HepG2 (cell line): ENCODE results near the gene SSBP4. TPM values are rescaled to one million over a fixed set of nuclear protein-coding genes. Genes with fewer than 3 reads are reported as not detected.

Source experiments
- ATAC-seq: fragments of 200-7000 bp; cut with Tn5 transposase; 3 replicates; pipeline ENCODE4 v1.9.1; 2020; ENCODE audit warnings: mild to moderate bottlenecking, moderate library complexity
- BruUV-seq: library from RNA; stranded (reverse); fragments of 400-500 nt; replicated peaks from 2 replicates; lab custom pipeline; 2021; lab: Mats Ljungman, UMichigan
- CTCF ChIA-PET: fragments of 300-600 bp; formaldehyde crosslinking; extraction: SDS; loops from one replicate; lab custom pipeline; 2021; ENCODE audit warnings: low total read pairs, inconsistent platforms, low intra/inter-chr PET ratio; lab: Yijun Ruan, JAX
- POLR2A ChIA-PET: fragments of 350-600 bp; sonication (Branson Sonifier 250); formaldehyde crosslinking; loops from one replicate; lab custom pipeline; 2020; ENCODE audit warnings: antibody characterized with exemption, inconsistent platforms; lab: Yijun Ruan, JAX
- DNase-seq: peaks from one replicate; pipeline ENCODE4 v3.0.0-alpha.2; 2015; ENCODE audit warnings: low spot score
- FAIRE-seq: peaks from 3 replicates; lab custom pipeline; 2011; peaks lifted over from hg19 to GRCh38; lab: Jason Lieb, UNC
- H2AFZ ChIP-seq: one replicate; pipeline ENCODE4 v1.6.1; 2011; ENCODE audit warnings: low read length, inconsistent platforms
- H3K27ac ChIP-seq: fragments of 300-600 bp; 3 replicates; pipeline ENCODE4 v1.8.0; 2011; ENCODE audit warnings: mixed run types, mild to moderate bottlenecking, mixed read lengths, low read length, inconsistent platforms; ENCODE audit not compliant: insufficient read depth; ENCODE audit errors: extremely low read length
- H3K27me3 ChIP-seq, 2 experiments: fragments of 200-600 bp in 1 of 2; 2 replicates in 1 of 2; 3 replicates in 1 of 2; pipeline versions ENCODE4 v1.6.0 to v1.8.0; 2011; ENCODE audit warnings: low read length in 2 of 2, mild to moderate bottlenecking in 2 of 2, moderate library complexity in 2 of 2, inconsistent platforms in 1 of 2; ENCODE audit not compliant: insufficient read depth in 2 of 2, control insufficient read depth in 1 of 2
- H3K36me3 ChIP-seq, 2 experiments: fragments of 200-600 bp in 1 of 2; replicated peaks in 1 of 2; 2 replicates in 1 of 2; 3 replicates in 1 of 2; pipeline versions ENCODE4 v1.5.1 to v1.8.0; 2011; ENCODE audit warnings: low read length in 2 of 2, inconsistent platforms in 1 of 2; ENCODE audit not compliant: insufficient read depth in 2 of 2, control insufficient read depth in 1 of 2
- H3K4me1 ChIP-seq: 2 replicates; pipeline ENCODE4 v1.5.1; 2012; ENCODE audit warnings: low read length, inconsistent platforms; ENCODE audit not compliant: insufficient read depth
- H3K4me2 ChIP-seq: 2 replicates; pipeline ENCODE4 v1.6.0; 2011; ENCODE audit warnings: low read depth, low read length, inconsistent platforms
- H3K4me3 ChIP-seq, 3 experiments: fragments of 200-600 bp in 1 of 3; sonication (generic), shearing (Covaris generic) in 1 of 3; replicated peaks in 1 of 3; 2 replicates each; pipeline ENCODE4 v1.5.1; 2011 to 2016; ENCODE audit warnings: low read length in 3 of 3, inconsistent platforms in 2 of 3, low read depth in 2 of 3, mild to moderate bottlenecking in 2 of 3, control low read depth in 1 of 3, mixed read lengths in 1 of 3; ENCODE audit not compliant: insufficient read depth in 1 of 3
- H3K79me2 ChIP-seq: one replicate; pipeline ENCODE4 v1.6.1; 2011; ENCODE audit warnings: low read length, inconsistent platforms; ENCODE audit not compliant: insufficient read depth
- H3K9ac ChIP-seq: 2 replicates; pipeline ENCODE4 v1.6.0; 2011; ENCODE audit warnings: mild to moderate bottlenecking, low read depth, low read length, inconsistent platforms; ENCODE audit not compliant: insufficient read depth
- H3K9me3 ChIP-seq: 2 replicates; pipeline ENCODE4 v1.5.1; 2012; ENCODE audit warnings: mild to moderate bottlenecking, low read length
- H4K20me1 ChIP-seq: 2 replicates; pipeline ENCODE4 v1.6.0; 2011; ENCODE audit warnings: inconsistent platforms, mild to moderate bottlenecking, low read length, moderate library complexity; ENCODE audit not compliant: insufficient read depth
- CEBPG ChIP-seq: IDR thresholded peaks from 2 replicates; pipeline ENCODE4 v1.6.1; 2016
- TOE1 ChIP-seq: sonication (generic); formaldehyde crosslinking; IDR thresholded peaks from 2 replicates; pipeline ENCODE4 v1.4.0; 2020; ENCODE audit warnings: mild to moderate bottlenecking, missing genetic modification reagents
- ZC3H13 ChIP-seq: sonication (generic); formaldehyde crosslinking; IDR thresholded peaks from 2 replicates; pipeline ENCODE4 v1.8.1; 2023; ENCODE audit warnings: mild to moderate bottlenecking, missing genetic modification reagents, moderate library complexity
- ZNF12 ChIP-seq: sonication (generic); formaldehyde crosslinking; IDR thresholded peaks from 2 replicates; pipeline ENCODE4 v1.5.0; 2020; ENCODE audit warnings: missing genetic modification reagents
- ZNF136 ChIP-seq: sonication (generic); formaldehyde crosslinking; IDR thresholded peaks from 2 replicates; pipeline ENCODE4 v1.8.1; 2022; ENCODE audit warnings: low read depth, mild to moderate bottlenecking, moderate library complexity, missing genetic modification reagents
- WGBS: methylation state at CpG from one replicate; pipeline ENCODE4 v1.1.6; 2017; ENCODE audit warnings: low lambda C conversion rate; 5-methylcytosine and 5-hydroxymethylcytosine counted together
- in situ Hi-C: cut with HindIII; loops from 2 replicates; pipeline ENCODE4 v1.10.0; 2017; ENCODE audit warnings: low pct_unique_long_range_greater_than_20kb; ENCODE audit not compliant: extremely low pct_ligation_motif_present
- intact Hi-C: fragments of 100-400 bp; cut with micrococcal nuclease; formaldehyde crosslinking; loops from one replicate; pipeline ENCODE4 v1.10.0; 2022; ENCODE audit not compliant: unreplicated experiment
- polyA plus RNA-seq, 8 experiments: library from polyadenylated mRNA; depleted of rRNA in 3 of 8; stranded (reverse) in 7 of 8; unstranded in 1 of 8; fragments of >200 nt; fragmentation: Illumina TruSeq in 4 of 8; extraction: Trizol in 4 of 8; gene quantifications; 2 replicates each; pipeline versions ENCODE4 v1.2.1 to v1.2.3, GENCODE V29; 2011 to 2016; ENCODE audit warnings: low read depth in 4 of 8, missing spikeins in 1 of 8, mixed read lengths in 1 of 8; ENCODE audit not compliant: insufficient read depth in 1 of 8
- total RNA-seq, 5 experiments: library from RNA; depleted of rRNA; stranded (reverse); fragments of >200 nt; fragmentation: Illumina TruSeq; extraction: Trizol; gene quantifications; 2 replicates each; pipeline ENCODE4 v1.2.3, GENCODE V29; 2016; ENCODE audit warnings: low read depth in 1 of 5
- TF ChIP-seq, protein P1 (sequence below): sonication (generic); formaldehyde crosslinking; IDR thresholded peaks from 2 replicates; pipeline ENCODE4 v1.8.1; 2023; ENCODE audit warnings: missing genetic modification reagents, inconsistent platforms, borderline replicate concordance
- TF ChIP-seq, protein P2 (sequence below): sonication (generic); formaldehyde crosslinking; IDR thresholded peaks from 2 replicates; pipeline ENCODE4 v1.4.0; 2020; ENCODE audit warnings: missing genetic modification reagents

Gene SSBP4
- total and polyA plus RNA-seq, 2 of the 13 experiments (the other 11 are each of a cell fraction or from before 2014, with no cell fraction given), result 20.8 to 39.5 TPM

DNA sequence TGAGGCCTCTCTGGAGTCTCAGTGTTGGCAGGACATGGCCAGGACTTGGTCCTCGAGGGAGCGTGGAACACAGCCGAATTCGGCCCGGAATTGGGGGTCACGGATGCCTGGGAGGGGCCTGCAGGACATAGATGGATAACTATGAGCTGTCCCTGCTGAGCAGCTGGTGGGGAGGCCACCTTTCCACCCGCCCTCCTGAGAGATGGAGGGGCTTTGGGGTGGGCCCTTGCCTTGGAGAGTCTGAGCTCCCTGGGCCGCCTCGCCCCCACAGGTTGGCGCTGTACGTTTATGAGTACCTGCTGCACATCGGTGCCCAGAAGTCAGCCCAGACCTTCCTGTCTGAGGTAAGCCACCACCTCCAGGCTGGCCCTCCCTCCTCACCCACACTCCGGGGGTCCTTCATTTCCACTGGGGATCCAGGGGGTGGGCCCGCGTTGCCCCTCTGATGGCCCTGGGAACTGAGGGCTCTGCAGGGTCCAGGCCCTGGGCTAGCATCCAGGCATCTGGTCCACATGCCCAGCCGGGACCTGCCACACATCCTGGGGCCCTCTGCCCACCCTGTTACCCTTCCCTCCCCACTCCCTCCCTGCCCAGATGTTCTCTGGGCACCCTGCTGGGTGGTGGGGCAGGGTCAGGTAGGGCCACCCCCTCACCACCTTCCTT is 8.0 kb downstream of the SSBP4 start:
- POLR2A ChIA-PET, result no interaction called here
- FAIRE-seq, result no peak
- Histone ChIP-seq H3K27ac (no peak overlapping the region), H3K4me1 (no peaks in the 10 kb centered on the region), H3K27me3 (no peaks in the 10 kb centered on the region), H2AFZ (no peak overlapping the region), H3K9me3 (no peaks in the 10 kb centered on the region), H3K9ac (no peak overlapping the region), H3K4me2 (no peak overlapping the region), H4K20me1 (0 out of 2 replicates have a peak, but pooled peaks cover 2% of the 10 kb centered on the region), H3K36me3 (peaks cover 1 to 3% of the 10 kb centered on the region in 2 experiments; a peak in 1 of 5 replicates), H3K79me2 (peaks cover 14% of the 10 kb centered on the region), H3K4me3 (no peak overlapping the region)
- BruUV-seq, result no TSS peak
- CTCF ChIA-PET, result no interaction called here
- WGBS, result 93% methylated on average over 10 of the region's 16 CpGs
- TF ChIP-seq, protein P1, sequence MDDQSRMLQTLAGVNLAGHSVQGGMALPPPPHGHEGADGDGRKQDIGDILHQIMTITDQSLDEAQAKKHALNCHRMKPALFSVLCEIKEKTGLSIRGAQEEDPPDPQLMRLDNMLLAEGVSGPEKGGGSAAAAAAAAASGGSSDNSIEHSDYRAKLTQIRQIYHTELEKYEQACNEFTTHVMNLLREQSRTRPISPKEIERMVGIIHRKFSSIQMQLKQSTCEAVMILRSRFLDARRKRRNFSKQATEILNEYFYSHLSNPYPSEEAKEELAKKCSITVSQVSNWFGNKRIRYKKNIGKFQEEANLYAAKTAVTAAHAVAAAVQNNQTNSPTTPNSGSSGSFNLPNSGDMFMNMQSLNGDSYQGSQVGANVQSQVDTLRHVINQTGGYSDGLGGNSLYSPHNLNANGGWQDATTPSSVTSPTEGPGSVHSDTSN, result no peak
- in situ Hi-C loops (no loop called here), intact Hi-C loops (no loop called here)
- no peak for ATAC-seq
- no peak for DNase-seq

DNA sequence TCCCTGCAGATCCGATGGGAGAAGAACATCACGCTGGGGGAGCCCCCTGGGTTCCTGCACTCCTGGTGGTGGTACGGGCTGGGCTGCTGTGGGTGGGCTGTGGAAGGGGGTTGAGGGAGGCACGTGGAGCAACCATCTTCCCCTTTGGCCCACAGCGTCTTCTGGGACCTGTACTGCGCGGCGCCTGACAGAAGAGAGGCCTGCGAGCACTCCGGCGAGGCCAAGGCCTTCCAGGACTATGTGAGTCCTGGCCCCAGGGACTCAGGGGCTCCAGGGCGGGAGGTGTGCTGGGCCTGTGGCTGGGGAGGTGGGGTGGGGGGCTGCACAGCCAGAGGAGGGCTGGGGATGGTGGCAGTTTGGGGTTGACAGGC is 8.5 kb downstream of the SSBP4 start:
- no peaks in the 10 kb centered on the region for H3K4me1 ChIP-seq
- peaks cover 9% of the 10 kb centered on the region for H3K79me2 ChIP-seq
- POLR2A ChIA-PET, result no interaction called here
- H3K36me3 ChIP-seq, result peaks cover 1% of the 10 kb centered on the region in 2 experiments; a peak in 2 of 5 replicates
- no peak for FAIRE-seq
- no peak overlapping the region for H3K4me2 ChIP-seq
- in situ Hi-C loops, result no loop called here
- H3K27me3 ChIP-seq, result no peaks in the 10 kb centered on the region
- no peak overlapping the region for H3K9ac ChIP-seq
- H4K20me1 ChIP-seq, result 0 out of 2 replicates have a peak, but pooled peaks cover 2% of the 10 kb centered on the region
- TF ChIP-seq CEBPG (CRISPR knock-in tag) (no peak), TOE1 (CRISPR knock-in tag) (no peak), ZC3H13 (CRISPR knock-in tag) (no peak), ZNF136 (CRISPR knock-in tag) (no peak), ZNF12 (CRISPR knock-in tag) (no peak)
- TF ChIP-seq, protein P2, sequence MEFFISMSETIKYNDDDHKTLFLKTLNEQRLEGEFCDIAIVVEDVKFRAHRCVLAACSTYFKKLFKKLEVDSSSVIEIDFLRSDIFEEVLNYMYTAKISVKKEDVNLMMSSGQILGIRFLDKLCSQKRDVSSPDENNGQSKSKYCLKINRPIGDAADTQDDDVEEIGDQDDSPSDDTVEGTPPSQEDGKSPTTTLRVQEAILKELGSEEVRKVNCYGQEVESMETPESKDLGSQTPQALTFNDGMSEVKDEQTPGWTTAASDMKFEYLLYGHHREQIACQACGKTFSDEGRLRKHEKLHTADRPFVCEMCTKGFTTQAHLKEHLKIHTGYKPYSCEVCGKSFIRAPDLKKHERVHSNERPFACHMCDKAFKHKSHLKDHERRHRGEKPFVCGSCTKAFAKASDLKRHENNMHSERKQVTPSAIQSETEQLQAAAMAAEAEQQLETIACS (CRISPR knock-in tag), result no peak
- BruUV-seq, result no TSS peak
- CTCF ChIA-PET, result no interaction called here
- H2AFZ ChIP-seq, result no peak overlapping the region
- DNase-seq, result no peak
- H3K27ac ChIP-seq, result no peak overlapping the region
- WGBS, result 97% methylated on average over 6 of the region's 12 CpGs
- intact Hi-C loops, result no loop called here
- no peak for ATAC-seq
- H3K4me3 ChIP-seq, result no peak overlapping the region
- no peaks in the 10 kb centered on the region for H3K9me3 ChIP-seq
